Mucosa of stomach (tissue), 1 donor: ENCODE results near the gene PHC3.
"Not testable (repeated sequence)": the region's sequence is repeated elsewhere in the genome, so short reads cannot be mapped to it uniquely, and the experiment has no call there.

Experiments used
- H3K27me3 ChIP-seq: one replicate; pipeline ENCODE4 v1.7.0; 2013; ENCODE audit warnings: mild to moderate bottlenecking, low read length; ENCODE audit not compliant: control insufficient read depth, insufficient read depth
- H3K36me3 ChIP-seq: one replicate; pipeline ENCODE4 v1.7.0; 2013; ENCODE audit warnings: low read length; ENCODE audit not compliant: control insufficient read depth, insufficient read depth
- H3K4me1 ChIP-seq: one replicate; pipeline ENCODE4 v1.7.0; 2013; ENCODE audit warnings: mild to moderate bottlenecking, low read length; ENCODE audit not compliant: control insufficient read depth, insufficient read depth
- H3K4me3 ChIP-seq: one replicate; pipeline ENCODE4 v1.7.0; 2013; ENCODE audit warnings: low read length
- H3K9ac ChIP-seq: one replicate; pipeline ENCODE4 v1.7.0; 2013; ENCODE audit warnings: mild to moderate bottlenecking, low read length, moderate library complexity
- H3K9me3 ChIP-seq: one replicate; pipeline ENCODE4 v1.7.0; 2013; ENCODE audit warnings: mild to moderate bottlenecking, low read length, moderate library complexity; ENCODE audit not compliant: control insufficient read depth
- donor health status: Pancreatic carcinoma.

The PHC3 gene

DNA sequence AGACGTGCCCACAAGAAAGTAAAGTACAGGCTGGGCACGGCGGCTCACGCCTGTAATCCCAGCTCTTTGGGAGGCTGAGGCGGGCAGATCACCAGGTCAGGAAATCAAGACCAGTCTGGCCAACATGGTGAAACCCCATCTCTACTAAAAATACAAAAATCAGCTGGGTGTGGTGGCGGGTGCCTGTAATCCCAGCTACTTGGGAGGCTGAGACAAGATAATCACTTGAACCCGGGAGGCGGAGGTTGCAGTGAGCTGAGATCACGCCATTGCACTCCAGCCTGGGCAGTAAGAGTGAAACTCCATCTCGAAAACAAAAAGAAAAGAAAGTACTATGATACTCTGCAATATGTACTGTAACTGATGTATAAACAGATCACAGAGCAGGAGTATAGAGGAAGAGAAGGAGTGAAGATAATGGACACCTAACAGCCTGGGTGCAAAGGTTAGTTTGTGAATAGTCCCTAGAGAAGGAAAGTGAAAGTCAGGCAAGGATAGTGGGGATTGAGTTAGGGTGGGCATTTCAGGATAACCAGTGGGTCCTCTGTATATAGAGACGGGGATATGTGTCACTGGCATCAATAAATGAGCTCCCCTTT lies 24.7 kb upstream of the PHC3 start:
- not testable (repeated sequence) for H3K27me3 ChIP-seq

GRCh38 chr3:170205302-170205701 lies 23.8 kb upstream of the PHC3 start:
- no peaks in the 10 kb centered on the region for H3K36me3 ChIP-seq
- H3K4me1 ChIP-seq, result peaks cover 4% of the 10 kb centered on the region
- no peak overlapping the region for H3K9ac ChIP-seq
- H3K4me3 ChIP-seq, result no peak overlapping the region
- no peaks in the 10 kb centered on the region for H3K9me3 ChIP-seq
- H3K27me3 ChIP-seq, result no peaks in the 10 kb centered on the region

More for the DNA sequence above, 24.7 kb upstream of the PHC3 start:
- not testable (repeated sequence) for H3K36me3 ChIP-seq, H3K4me1 ChIP-seq, H3K4me3 ChIP-seq, H3K9me3 ChIP-seq, H3K9ac ChIP-seq

GRCh38 chr3:170204509-170204908 lies 23.0 kb upstream of the PHC3 start:
- Histone ChIP-seq H3K9ac (no peak overlapping the region), H3K4me1 (peaks cover 4% of the 10 kb centered on the region), H3K9me3 (no peaks in the 10 kb centered on the region), H3K4me3 (no peak overlapping the region), H3K27me3 (no peaks in the 10 kb centered on the region), H3K36me3 (no peaks in the 10 kb centered on the region)

DNA sequence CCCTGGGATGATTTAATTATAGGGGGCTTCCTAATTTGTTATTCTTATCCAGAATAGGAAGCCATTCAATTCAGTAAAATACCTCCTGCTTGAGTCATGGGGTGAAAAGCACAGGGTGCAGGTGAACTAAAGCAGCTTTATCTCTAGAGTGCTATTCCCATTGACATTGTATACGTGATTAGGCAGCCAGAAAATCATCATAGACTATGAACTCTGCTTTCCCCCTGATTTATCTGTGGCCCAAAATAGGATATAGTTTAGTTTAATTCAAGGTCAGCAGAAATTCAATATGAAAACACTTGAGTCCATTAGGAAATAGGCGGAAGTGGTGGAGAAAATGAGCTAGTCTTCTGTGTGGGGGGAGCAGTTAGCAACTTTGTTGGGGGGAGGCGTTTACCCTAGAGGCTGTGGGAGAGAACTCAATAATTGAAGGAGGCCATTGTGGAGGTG lies 22.5 kb upstream of the PHC3 start:
- H3K27me3 ChIP-seq, result no peaks in the 10 kb centered on the region
- H3K4me3 ChIP-seq, result no peak overlapping the region
- H3K4me1 ChIP-seq, result peaks cover 4% of the 10 kb centered on the region

GRCh38 chr3:170203457-170203856 lies 21.9 kb upstream of the PHC3 start:
- no peaks in the 10 kb centered on the region for H3K36me3 ChIP-seq
- H3K9ac ChIP-seq, result no peak overlapping the region
- H3K4me3 ChIP-seq, result no peak overlapping the region
- H3K4me1 ChIP-seq, result peaks cover 4% of the 10 kb centered on the region
- H3K9me3 ChIP-seq, result no peaks in the 10 kb centered on the region
- H3K27me3 ChIP-seq, result no peaks in the 10 kb centered on the region

More for the DNA sequence above, 22.5 kb upstream of the PHC3 start:
- Histone ChIP-seq H3K9me3 (no peaks in the 10 kb centered on the region), H3K9ac (no peak overlapping the region), H3K36me3 (no peaks in the 10 kb centered on the region)

DNA sequence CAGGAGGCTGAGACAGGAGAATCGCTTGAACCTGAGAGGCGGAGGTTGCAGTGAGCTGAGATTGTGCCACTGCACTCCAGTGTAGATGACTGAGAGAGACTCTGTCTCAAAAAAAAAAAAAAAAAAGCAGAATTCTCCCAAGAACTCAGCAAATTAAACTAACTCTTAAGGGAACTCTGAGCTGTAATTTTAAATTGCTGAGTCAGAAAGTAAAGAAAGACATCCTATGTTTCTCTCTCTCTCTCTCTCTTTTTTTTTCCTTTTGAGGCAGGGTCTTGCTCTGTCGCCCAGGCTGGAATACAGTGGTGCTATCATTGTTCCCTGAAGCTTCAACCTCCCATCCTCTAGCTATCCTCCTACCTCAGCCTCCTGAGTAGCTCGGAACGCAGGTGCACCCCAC lies 20.0 kb upstream of the PHC3 start:
- H3K9ac ChIP-seq, result no peak overlapping the region
- H3K4me3 ChIP-seq, result no peak overlapping the region

DNA sequence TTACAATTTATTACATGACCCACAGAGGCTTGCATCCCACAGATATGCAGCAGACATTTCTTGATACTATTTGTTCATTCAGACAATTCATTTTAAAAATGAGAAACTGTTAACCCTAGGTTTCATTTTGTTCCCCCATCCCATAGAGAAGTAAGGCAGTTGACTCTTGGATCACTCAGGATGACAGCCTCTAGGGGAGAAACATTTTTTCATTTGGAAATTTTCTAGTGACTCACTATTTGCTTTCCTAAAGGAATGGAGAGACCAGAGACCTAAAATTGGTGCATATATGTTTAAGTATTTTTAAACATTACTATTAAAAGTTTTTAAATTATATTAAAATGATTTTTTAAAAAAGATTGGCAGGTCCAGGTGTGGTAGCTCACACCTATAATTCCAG lies 19.5 kb upstream of the PHC3 start:
- Histone ChIP-seq H3K36me3 (no peaks in the 10 kb centered on the region), H3K4me3 (no peak overlapping the region), H3K9me3 (no peaks in the 10 kb centered on the region), H3K27me3 (no peaks in the 10 kb centered on the region), H3K9ac (no peak overlapping the region), H3K4me1 (peaks cover 4% of the 10 kb centered on the region)

More for the DNA sequence above, 20.0 kb upstream of the PHC3 start:
- peaks cover 4% of the 10 kb centered on the region for H3K4me1 ChIP-seq
- H3K27me3 ChIP-seq, result no peaks in the 10 kb centered on the region
- H3K36me3 ChIP-seq, result no peaks in the 10 kb centered on the region
- H3K9me3 ChIP-seq, result no peaks in the 10 kb centered on the region

DNA sequence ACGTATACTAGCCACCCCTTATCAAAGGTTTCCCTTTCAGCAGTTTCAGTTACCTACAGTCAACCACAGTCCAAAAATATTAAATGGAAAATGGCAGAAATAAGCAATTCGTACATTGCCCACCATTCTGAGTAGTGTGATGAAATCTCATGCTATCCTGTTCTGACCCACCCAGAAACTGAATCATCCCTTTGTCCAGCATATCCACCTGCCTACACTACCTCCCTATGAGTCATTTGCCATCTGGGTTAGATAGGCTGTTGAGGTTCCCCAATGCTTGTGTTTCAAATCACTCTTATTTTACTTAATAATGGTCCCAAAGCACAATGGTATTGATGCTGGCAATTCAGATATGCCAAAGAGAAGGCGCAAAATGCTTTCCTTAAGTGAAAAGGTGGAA lies 15.3 kb upstream of the PHC3 start:
- Histone ChIP-seq H3K27me3 (no peaks in the 10 kb centered on the region), H3K4me1 (no peaks in the 10 kb centered on the region), H3K9me3 (no peaks in the 10 kb centered on the region), H3K4me3 (no peak overlapping the region), H3K9ac (no peak overlapping the region), H3K36me3 (no peaks in the 10 kb centered on the region)

GRCh38 chr3:170195759-170196158 lies 14.2 kb upstream of the PHC3 start:
- not testable (repeated sequence) for H3K9me3 ChIP-seq, H3K36me3 ChIP-seq, H3K4me3 ChIP-seq, H3K9ac ChIP-seq, H3K27me3 ChIP-seq, H3K4me1 ChIP-seq

- no peaks in the 10 kb centered on the region for H3K9me3 ChIP-seq
- H3K9ac ChIP-seq, result no peak overlapping the region
- no peak overlapping the region for H3K4me3 ChIP-seq
- no peaks in the 10 kb centered on the region for H3K27me3 ChIP-seq
- no peaks in the 10 kb centered on the region for H3K36me3 ChIP-seq
- no peaks in the 10 kb centered on the region for H3K4me1 ChIP-seq
Measured at GRCh38 chr3:170189398-170190256, 8.1 kb upstream of the PHC3 start.

DNA sequence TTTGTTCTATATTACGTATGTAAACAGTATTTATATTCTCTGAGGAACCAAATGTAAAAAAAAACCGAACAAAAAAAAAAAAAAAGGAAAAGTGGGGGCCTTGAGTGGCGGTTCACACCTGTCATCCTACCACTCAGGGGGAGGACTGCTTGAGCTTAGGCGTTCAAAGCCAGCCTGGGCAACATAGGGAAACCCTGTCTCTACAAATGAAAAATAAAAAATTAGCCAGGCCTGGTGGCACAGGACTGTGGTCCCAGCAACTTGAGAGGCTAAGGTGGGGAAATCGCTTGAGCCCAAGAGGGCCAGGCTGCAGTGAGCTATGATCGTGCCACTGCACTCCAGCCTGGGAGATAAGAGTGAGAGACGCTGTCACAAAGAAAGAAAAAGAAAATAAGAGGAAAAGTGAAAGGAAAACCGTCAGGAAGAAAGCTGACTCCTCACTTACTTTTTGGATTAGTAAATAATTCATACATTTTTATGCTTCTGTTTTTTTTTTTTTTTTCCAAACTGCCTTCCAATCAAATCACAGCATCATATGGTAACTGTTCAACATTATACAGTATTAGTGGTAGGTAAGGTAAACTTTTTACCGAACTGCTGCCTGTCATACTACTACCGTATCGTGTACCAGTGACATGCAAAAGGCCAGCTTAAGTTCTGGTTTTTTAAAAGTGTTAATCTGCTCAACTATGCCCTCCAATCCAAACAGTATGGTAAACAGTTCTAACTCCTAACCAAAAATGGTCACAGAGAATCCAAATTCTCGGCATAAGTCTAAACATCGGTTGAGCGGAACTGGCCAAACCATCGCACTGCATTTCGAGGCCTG lies 1.2 kb downstream of the PHC3 start:
- peak overlapping the region; percentile 95 for H3K9ac ChIP-seq
- H3K27me3 ChIP-seq, result no peaks in the 10 kb centered on the region
- peaks cover 19% of the 10 kb centered on the region for H3K4me1 ChIP-seq
- peak overlapping the region; percentile 90 for H3K4me3 ChIP-seq
- H3K9me3 ChIP-seq, result no peaks in the 10 kb centered on the region
- H3K36me3 ChIP-seq, result no peaks in the 10 kb centered on the region

DNA sequence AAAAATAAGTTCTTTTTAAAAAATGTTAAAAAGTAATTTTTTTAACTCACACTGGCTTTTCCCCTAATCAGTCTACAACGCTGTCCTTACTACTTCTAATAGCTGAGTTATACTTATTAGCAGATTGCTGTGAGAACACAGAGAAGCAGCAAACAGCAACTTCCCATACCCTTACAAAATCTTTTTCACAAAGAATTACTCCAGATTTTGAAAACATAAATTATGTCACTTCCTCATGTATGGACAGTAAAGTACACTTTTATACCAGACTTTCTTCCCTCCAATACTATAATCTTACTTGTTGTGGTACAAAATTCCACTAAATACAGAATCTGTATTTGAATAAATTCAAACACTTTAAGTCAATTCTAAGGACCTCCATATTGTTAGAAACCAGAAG lies 2.1 kb downstream of the PHC3 start:
- H3K27me3 ChIP-seq, result no peaks in the 10 kb centered on the region
- H3K9ac ChIP-seq, result peak overlapping the region; percentile 95
- H3K4me3 ChIP-seq, result peak overlapping the region; percentile 90
- H3K9me3 ChIP-seq, result no peaks in the 10 kb centered on the region
- no peaks in the 10 kb centered on the region for H3K36me3 ChIP-seq
- H3K4me1 ChIP-seq, result peaks cover 21% of the 10 kb centered on the region
